Amniotic stem cell (primary cell): ENCODE measurements around the gene CBFA2T3.
"Not testable (repeated sequence)": the region's sequence is repeated elsewhere in the genome, so short reads cannot be mapped to it uniquely, and the experiment has no call there.

Experiments
- DNase-seq: peaks from one replicate; lab custom pipeline; 2025; lab: John Stamatoyannopoulos, UW

The CBFA2T3 gene

DNA sequence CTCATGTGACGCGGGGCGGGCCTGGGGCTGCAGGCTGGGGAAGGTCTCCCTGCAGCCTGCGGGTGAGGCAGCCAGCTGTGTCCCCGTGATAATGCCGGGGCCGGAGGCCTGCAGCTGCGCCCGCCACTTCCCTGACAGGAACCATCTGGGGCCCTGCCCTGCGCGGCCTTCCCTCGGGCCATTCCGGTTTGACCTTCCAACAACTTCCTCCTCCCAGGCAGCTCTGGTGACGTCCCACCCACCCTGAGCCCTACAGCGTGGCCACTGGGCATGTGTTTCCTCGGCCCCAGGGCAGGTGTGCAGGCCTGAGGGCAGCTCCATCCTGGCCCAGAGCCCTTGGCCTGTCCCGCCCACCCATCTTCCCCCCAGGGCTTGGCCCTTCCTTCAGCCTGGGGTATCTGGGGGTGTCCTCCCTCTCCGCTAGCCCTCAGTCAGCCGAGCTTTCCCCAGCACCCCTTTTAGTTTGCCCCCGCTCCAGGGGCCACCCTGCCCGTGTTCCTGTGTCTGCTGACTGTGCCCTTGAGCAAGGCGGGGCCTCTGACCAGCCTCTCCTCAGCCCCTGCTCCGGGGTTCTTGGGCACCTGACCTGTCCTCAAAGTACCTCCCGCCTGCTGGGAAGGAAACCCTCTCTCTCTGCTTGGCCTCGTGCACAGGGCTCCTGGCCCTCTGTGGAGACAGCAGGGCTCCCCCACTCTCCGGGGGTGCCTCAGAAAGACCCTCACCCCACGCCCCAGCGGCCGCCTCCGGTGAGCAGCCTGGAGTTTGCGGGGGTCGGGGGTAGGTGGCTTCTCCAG, at the start of gene CBFA2T3:
Gene CBFA2T3 (minus strand): TSS at position 190 of the 794 bp plus-strand sequence. CDS start 400 bp downstream, outside the sequence.
- no peak for DNase-seq

DNA sequence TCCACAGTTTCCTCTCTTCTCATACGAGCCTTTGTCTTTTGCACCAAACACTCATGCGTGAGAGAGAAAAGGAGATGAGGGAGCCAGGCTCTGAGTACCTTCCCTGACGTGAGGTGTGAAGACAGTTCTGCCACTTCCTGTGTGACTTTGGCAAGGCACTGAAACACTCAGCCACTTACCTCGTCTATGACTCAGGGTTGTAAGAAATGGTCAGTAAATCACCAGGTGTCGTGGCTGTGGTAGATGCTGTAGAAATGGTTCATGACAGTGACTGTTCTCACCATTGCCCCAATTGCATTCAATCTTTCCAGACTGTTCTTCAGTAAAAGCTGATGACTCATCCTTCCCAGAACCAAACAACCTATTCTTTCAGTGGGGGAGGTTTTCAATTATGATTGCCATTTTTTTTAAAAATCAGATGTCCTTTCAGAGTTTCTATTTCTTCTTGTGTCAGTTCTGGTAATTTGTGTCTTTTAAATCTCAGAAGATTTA, 49.2 kb upstream of the CBFA2T3 start:
- DNase-seq: no peak

DNA sequence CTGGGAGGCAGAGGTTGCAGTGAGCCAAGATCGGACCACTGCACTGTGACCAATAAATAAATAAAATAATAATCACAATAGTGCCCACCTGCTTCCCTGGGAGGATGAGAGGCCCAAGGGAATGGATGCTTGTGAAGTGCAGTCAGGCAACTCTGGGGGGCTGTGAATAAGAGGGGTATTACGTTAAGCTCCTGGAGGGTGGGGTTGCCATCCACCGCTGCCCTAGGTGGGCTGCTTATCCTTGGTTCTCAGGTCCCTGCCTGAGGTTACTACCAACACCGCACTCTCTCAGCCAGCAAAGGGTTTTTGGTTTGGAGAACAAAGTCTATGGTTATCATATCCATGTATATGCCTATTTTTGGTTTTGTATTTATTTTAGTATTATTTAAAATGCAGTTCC, 48.6 kb upstream of the CBFA2T3 start:
- no peak for DNase-seq

DNA sequence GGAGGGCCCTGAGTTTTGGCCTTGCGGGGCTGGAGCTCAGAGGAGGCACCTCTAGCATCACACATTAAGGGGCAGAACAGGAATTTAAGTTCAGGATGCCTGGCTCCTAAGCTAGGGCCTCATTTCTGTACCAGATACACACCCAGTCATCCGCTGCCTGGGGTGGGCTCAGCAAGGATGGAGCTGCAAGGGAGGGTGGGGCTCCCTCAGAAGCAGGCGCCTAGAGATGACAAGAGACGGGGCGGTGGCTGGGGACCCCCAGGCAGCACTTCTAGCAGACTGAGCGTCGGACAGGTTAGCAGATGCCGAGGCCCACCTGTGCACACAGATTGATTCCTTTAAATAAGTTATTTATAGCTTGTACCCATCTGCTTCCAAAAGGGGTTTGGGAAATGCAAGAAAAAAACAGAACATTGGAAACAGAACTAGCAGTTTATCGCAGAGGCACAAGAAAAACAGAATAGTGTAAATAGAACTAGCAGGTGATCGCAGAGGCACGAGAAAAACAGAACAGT, 47.6 kb upstream of the CBFA2T3 start:
- no peak for DNase-seq

DNA sequence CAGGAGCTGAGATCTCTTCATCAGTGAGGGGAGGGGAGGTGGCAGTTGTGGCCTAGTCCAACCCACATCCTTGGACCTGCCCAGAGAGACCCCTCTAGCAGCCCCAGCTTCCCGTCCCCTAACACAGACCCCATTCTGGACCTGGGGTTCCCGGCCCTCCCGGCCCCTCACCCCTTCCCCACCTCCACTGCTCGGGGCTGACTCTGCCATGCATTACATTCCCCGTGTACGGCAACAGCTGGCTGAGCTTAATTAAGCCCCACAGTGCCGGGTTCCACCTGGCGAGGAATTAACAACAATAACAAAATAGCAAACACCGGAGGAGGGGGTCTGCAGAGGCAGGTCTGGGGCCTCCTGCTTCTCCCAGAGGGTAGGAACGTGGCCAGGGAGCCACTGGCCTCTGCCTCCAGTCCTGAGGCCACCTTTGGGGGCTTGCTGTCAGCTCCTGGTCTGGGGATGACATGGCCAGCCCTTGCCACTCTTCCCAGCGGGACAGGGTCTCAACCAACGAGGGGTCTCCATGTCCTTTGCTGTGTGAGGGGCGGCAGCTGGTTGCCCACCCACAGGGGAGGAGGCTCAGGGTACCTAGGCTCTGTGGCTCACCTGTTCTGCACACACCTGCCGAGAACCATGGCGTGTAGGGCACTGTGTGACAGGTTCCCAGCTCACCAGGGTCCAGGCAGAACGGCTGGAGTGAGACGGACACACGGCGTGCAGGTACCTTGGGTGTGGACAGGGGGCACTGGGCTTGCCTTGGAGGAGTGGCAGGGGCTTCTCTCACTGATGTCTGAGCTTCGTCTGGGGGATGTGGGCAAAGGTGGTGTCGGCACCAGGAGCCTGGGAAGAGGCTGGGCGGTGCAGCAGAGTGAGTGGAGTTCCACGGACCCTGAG, 46.9 kb upstream of the CBFA2T3 start:
- no peak for DNase-seq

DNA sequence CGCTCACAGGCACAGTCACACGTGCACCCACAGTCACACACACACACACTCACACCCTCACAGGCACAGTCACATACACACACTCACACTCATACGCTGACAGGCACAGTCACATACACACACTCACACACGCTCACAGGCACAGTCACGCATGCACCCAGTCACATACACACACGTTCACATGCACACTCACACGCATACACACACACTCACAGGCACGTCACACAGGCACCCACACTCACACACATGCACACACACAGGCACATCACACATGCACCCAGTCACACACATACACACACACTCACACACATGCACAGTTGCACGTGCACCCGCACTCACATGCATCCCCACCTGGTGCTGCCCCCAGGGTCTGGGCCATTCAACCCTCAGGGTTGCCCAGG, 46.1 kb upstream of the CBFA2T3 start:
- no peak for DNase-seq

DNA sequence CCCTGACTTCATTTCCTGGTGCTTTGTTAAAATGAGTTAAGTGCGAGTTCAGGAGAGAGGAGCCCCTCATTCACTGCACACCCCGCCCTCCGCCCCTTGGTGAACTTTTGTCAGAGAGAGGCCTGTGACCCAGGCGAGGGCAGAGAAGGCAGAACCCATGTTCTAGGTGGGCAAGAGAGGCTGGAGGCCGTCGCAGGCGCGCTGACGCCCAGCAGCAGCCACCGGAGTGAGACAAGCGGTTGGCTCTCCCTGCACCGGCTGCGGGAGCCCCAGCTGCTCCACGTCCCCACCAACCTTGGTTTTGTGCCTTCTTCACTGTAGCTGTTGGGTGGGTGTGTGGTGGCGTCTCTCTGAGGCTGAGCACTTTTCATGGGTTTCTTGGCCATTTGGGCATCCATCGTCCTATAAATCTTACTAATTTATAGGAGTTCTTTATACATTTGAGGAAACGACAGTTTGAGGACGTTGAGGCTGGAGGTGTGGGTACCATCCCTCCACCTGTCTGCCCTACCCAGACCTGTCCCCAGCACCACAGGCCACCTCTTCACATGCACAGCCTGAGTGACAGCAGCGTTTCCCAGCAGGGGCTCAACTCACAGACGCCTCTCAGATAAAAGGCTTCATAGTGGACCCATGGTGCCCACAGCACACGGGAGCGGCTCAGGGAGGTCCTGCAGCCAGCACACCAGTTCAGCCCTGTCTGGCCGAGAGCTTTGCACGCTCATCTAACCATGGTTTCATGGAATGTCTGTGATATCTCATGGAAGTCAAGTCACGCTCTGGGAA, 45.2 kb upstream of the CBFA2T3 start:
- no peak for DNase-seq

DNA sequence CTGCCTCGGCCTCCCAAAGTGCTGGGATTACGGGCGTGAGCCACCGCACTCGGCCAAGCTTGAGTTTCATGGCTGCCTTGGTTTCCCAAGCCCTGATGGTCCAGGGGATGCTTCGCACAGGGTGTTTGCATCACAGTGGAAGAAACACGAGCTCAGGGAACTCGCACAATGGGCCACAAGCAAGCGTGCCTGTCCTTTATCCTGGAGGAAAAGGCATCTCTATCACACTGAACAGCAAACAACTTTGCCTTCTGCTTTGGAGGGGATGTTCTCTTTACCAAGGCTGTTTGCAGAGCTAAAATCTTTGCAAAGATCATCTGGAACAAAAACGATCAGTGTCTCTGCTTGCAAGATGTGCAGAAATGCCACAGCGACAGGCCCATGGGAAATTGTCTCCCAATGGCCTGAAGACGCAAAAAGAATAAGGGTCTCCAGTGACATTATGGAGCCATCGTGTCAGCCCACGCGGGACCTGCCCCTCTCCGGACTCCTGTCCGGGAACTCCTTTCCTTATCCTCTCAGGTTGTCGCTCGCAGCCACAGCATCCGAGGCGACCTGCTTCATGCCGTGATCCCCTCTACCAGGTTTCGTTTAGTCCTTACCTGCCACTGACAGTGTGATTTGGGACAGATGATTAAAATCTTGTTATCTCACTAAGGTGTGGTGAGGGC, 44.1 kb upstream of the CBFA2T3 start:
- no peak for DNase-seq

DNA sequence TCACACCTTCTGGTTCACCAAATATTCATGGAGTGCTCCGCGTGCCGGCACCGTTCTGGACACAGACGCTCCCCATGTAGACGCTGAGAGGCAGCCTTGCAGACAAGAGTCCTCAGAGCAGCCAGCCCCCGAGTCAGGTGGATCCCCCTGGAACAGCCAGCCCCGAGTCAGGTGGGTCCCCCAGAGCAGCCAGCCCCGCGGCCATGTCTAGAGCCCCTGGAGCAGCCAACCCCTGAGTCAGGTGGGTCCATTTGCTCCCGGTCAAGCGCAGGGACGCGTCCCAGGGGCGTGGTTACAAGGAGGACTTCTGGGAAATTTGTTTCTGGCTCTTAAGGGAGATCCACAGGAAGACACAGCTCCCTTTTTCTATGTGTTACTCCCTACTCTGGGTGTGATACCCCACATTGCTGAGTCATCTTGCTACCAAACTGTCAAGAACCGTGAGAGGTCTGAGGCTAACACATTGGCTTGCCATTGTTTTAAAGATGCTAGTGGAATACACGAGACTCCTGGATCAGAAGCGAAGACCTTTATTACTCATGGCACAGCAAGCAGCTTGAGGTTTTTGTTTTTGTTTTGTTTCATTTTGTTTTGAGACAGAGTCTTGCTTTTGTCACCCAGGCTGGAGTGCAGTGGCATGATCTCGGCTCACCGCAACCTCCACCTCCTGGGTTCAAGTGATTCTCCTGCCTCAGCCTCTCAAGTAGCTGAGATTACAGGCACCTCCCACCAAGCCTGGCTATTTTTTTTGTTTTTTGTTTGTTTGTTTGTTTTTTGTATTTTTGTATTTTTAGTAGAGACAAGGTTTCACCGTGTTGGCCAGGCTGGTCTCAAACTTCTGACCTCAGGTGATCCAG, 43.3 kb upstream of the CBFA2T3 start:
- no peak for DNase-seq

DNA sequence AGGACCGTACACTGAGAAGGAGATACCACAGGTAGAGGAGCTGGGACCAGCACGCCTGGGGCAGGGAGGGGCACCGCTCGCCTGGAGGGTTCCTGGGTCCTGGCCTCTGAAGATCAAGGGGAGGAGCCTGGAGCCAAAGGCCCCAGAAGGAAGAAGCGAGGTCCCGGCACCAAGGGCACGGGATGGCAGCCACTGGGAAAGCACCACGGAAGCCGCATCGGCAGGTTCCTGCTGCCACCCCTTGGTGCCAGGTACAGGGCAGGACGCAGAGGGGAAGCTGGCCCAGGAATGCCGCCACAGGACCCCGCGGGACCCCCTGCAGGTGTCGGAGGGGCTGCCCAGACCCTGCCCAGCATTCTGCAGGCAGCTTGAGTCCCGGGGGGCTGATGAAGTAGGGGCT, 42.5 kb upstream of the CBFA2T3 start:
- no peak for DNase-seq

DNA sequence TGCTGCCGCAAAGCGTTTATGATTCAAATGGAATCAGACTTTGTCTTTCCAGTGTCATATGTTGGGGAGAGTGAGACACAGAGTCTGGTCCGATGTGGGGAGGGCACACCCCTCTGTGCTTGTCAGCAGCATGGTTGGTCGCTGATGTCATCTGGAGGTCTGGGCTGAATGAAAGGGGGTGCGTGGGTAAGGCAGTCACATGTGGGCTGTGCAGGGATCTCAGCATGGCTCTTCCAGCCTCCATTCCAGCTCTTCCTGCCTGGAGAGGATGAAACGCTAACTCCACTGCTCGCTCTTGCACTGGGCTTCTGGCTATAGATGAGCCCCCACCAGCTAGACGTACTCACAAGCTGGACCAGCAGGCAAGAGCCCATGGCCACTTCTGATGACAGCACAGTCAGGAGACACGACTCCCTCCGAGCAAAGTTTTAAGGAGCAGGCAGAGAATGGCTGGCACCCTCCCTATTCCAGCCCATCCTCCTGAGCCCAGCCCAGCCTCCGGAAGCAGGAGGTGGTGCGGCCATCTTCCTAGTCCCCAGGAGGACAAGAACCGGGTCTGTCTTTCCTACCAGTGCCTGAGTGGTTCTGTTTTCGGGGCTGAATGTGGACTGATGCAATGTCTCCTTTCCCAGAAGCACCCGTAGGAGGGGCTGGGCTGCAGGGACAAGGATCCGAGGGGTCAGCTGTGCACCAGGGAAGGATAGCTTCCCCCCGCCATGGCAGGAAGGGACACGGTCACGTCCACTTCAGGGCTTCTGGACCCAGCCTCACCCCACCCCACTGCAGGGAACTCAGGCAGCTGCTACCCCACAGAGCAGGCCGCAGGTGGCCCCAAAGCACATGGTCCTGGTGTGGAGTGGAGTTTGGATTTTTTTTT, 41.5 kb upstream of the CBFA2T3 start:
- DNase-seq: no peak

DNA sequence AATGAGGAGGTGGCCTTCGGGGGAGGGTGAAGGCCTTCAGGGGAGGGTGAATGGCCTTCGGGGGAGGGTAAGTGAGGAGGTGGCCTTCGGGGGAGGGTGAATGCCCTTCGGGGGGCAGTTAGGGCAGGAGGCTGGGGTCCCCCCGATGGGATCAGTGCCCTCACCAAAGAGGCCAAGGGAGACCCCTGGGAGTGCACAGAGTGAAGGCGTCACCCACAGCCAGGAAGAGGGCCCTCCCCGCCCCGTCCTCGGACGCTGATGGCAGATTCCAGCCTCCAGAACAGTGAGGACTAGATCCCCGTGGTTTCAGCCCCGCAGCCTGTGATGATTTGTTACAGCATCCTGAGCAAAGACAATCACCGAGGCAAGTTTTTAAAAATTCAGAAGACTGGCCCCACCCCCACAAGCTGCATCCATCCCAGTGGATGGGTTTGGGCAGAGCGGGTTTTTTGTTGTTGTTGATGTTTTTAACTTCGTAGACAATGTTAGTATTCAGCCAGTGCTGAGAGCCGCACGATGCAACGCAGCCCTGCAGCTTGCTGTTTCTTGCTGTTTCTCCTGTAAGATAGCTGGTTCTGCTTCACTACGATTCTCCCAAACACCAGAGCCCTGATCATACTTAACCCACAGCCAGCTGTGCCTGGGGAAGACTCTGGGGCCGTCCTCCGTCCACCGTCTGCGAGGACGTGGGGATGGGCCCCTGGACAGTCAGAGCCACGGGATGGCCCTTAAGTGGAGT, 40.7 kb upstream of the CBFA2T3 start:
- DNase-seq: no peak

DNA sequence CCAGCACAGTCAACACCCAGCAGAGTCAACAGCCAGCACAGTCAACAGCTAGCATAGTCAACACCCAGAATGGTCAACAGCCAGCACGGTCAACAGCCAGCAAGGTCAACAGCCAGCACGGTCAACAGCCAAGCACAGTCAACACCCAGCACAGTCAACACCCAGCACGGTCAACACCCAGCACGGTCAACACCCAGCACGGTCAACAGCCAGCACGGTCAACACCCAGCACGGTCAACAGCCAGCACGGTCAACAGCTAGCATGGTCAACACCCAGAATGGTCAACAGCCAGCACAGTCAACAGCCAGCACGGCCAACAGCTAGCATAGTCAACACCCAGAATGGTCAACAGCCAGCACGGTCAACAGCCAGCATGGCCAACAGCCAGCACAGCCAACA, 39.6 kb upstream of the CBFA2T3 start:
- not testable (repeated sequence) for DNase-seq

DNA sequence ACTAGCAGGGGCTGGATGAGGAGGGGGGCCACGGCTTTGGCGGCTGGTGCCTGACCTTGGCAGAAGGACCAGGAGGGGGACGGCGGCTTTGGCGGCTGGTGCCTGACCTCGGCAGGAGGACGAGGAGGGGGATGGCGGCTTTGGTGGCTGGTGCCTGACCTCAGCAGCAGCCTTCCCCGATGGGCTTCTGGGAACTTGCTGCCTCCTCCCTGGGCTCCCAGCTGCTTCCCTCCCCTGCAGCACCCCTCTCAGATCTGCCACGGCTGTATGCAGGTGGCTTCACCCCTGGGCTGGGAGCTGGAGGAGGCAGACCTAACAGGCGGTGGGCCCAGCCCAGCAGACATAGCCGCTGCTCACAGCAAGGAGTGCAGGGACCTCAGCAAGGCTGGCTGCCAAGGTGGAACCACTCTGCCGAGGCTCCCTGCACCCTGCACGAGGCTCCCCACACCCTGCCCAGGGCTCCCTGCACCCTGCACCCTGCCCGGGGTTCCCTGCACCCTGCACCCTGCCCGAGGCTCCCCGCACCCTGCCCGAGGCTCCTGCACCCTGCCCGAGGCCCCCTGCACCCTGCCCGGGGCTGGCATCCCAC, 38.4 kb upstream of the CBFA2T3 start:
- no peak for DNase-seq

DNA sequence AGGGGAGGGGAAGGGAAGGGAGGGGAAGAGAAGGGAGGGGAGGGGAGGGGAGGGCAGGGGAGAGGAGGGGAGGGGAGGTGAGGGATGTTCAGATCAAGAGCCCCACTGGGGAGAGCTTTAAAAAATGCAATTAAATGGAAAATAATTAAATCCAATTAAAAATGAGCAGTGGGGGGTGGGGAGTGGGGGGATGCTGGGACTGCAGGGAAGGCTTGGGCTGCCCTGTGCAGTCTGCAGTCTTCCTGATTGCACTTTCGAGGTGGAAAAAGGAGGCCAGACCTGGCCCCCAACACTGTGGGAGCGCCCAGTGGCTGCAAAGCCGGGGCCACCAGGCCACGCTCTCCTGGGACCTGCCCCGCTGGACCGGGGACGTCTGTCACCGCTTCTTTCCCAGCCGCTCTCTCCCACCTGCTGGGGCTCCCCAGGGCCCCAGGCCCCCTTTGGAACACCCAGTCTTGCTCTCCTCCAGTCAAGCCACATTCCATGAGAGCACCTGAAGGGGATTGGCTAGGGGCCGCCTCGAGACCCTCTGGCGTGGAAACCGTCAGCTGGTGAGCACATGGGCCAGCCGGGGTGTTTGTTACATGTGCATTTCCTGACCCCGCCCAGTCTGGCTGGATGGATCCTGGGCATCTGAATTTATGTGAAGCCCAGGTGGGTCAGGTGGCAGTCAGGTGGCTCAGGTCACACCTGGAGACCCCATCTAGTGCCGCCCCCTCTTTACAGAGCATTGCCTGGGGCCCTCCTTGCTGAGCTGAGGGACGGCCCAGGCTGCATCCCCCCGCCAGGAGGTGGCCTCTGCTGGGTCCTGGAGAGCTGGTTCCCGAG, 37.6 kb upstream of the CBFA2T3 start:
- no peak for DNase-seq

DNA sequence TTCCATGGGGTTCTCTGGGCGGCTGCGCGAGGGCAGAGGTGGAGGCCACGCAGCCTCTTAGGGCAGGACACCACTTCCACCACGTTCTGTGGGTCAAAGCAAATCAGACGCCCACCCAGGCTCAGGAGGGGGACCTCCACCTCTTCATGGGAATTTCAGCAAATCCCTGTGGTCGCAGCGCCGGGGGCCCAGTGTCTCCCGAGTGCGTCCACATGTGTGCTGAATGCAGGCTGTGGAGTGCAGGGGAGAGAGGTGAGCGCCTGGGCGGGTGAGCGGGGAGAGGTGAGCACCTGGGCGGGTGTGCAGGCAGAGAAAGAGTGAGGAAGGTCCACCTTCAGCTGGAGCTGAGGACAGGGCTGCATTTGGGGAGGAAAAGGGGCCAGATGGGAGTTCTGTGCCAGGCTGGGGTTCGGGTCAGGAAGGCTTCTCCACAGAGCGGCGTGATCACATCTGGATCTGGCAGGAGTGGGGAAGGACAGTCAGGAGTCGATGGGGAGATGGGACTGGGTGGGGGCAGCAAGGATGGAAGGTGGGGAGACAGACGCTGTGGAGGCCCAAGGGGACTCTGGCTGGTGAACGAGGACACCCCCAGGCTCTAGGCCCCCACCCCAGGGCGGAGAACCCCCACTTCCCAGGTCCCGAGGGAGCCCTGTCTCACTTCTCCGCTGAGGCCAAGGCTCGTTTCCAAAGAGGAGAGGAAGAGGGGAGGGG, 36.8 kb upstream of the CBFA2T3 start:
- no peak for DNase-seq

DNA sequence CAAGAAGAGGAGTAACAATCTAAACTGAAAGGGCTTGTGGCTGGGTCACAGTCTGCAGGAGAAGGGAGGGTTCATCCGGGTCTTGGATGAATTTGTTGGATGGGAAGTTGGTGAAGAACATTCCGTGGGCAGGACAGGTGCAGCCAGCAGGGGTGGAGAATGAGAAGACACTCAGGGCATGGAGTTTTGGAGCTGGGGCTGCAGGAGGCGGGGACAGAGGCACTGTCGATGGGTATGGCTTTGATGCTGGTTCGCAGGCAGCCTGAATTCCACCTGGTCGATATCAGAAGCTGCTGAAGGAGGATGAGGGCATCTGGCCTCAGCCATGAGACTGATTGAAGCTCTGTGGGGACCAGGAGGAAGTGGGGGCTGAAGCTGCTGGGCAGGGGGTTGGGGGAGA, 36.1 kb upstream of the CBFA2T3 start:
- DNase-seq: no peak
